Stimulated activated CD8-positive, alpha-beta memory T cell treated with anti-CD3 and anti-CD28 coated beads, Interleukin-7, amount 100 ng/mL, for 4 hours (primary cell): ENCODE results near the gene TMCO1.
"Not testable (repeated sequence)": the region's sequence is repeated elsewhere in the genome, so short reads cannot be mapped to it uniquely, and the experiment has no call there.

Experiments used
- DNase-seq, 2 donors: peaks; one replicate each; pipeline ENCODE4 v3.0.0-alpha.2; 2020; ENCODE audit warnings: low read depth in 2 of 2

The TMCO1 gene

GRCh38 chr1:165747632-165748447 is 20.8 kb downstream of the TMCO1 start:
- DNase-seq = no peak

GRCh38 chr1:165744913-165745312 is 23.8 kb downstream of the TMCO1 start:
- not testable (repeated sequence) for DNase-seq

GRCh38 chr1:165742194-165742593 is 26.5 kb downstream of the TMCO1 start:
- DNase-seq = no peak

- DNase-seq = no peak
Measured at GRCh38 chr1:165738794-165739193, 29.9 kb downstream of the TMCO1 start.

GRCh38 chr1:165737196-165737595 is 31.5 kb downstream of the TMCO1 start:
- no peak for DNase-seq

- DNase-seq = no peak
Measured at GRCh38 chr1:165734906-165735305, 33.8 kb downstream of the TMCO1 start.

- DNase-seq = no peak
Measured at GRCh38 chr1:165726841-165727240, 41.8 kb downstream of the TMCO1 start.

GRCh38 chr1:165726169-165726568 is 42.5 kb downstream of the TMCO1 start:
- DNase-seq = no peak

- peak in 1 of 2 donors; percentile 7 for DNase-seq
Measured at GRCh38 chr1:165717918-165718515, 50.7 kb downstream of the TMCO1 start.

GRCh38 chr1:165716265-165717051 is 52.2 kb downstream of the TMCO1 start:
- DNase-seq = not testable (repeated sequence)

GRCh38 chr1:165712764-165713163 is 55.9 kb downstream of the TMCO1 start:
- DNase-seq = no peak

- no peak for DNase-seq
Measured at GRCh38 chr1:165707984-165708706, 60.5 kb downstream of the TMCO1 start.

GRCh38 chr1:165703648-165704047 is 65.0 kb downstream of the TMCO1 start:
- no peak for DNase-seq

GRCh38 chr1:165701922-165702321 is 66.7 kb downstream of the TMCO1 start:
- not testable (repeated sequence) for DNase-seq

GRCh38 chr1:165699577-165699976 is 69.1 kb downstream of the TMCO1 start:
- DNase-seq = no peak

GRCh38 chr1:165698761-165699052 is 70.0 kb downstream of the TMCO1 start:
- DNase-seq = no peak

- DNase-seq = peak; percentile 65 to 81
Measured at GRCh38 chr1:165697881-165698760, 70.5 kb downstream of the TMCO1 start, which contains the start of gene ALDH9A1. Gene ALDH9A1, minus strand, starts transcription at chr1:165698562. Its CDS starts 4 bp downstream, at chr1:165698558.

- DNase-seq = no peak
Measured at GRCh38 chr1:165697491-165697880, 71.2 kb downstream of the TMCO1 start.

GRCh38 chr1:165696625-165697100 is 72.0 kb downstream of the TMCO1 start:
- no peak for DNase-seq

- DNase-seq = no peak
Measured at GRCh38 chr1:165695031-165695430, 73.6 kb downstream of the TMCO1 start.

GRCh38 chr1:165688046-165688445 is 80.6 kb downstream of the TMCO1 start:
- DNase-seq = no peak
